GM21786 (cell line): Measurements from ENCODE around the gene INPP5D.
A peak's percentile ranks its signal among the peaks of the same experiment; 100 is the strongest.
"Not testable (repeated sequence)": the region's sequence is repeated elsewhere in the genome, so short reads cannot be mapped to it uniquely, and the experiment has no call there.

Source experiments
- ATAC-seq: cut with Tn5 transposase; IDR thresholded peaks from one replicate; pipeline ENCODE4 v1.9.1; 2021; ENCODE audit not compliant: unreplicated experiment

Gene INPP5D

GRCh38 chr2:233115121-233115520 lies 55.0 kb downstream of the INPP5D start:
- no peak for ATAC-seq

GRCh38 chr2:233115741-233116140 lies 55.6 kb downstream of the INPP5D start:
- no peak for ATAC-seq

GRCh38 chr2:233116946-233117345 lies 56.8 kb downstream of the INPP5D start:
- ATAC-seq, result no peak

GRCh38 chr2:233117351-233117750 lies 57.2 kb downstream of the INPP5D start:
- ATAC-seq, result no peak

GRCh38 chr2:233117811-233118647 lies 57.9 kb downstream of the INPP5D start:
- ATAC-seq, result no peak

- ATAC-seq, result no peak
Measured at GRCh38 chr2:233118648-233119000, 58.5 kb downstream of the INPP5D start.

- no peak for ATAC-seq
Measured at GRCh38 chr2:233119123-233119522, 59.0 kb downstream of the INPP5D start.

GRCh38 chr2:233119806-233120205 lies 59.7 kb downstream of the INPP5D start:
- ATAC-seq, result no peak

GRCh38 chr2:233120459-233120858 lies 60.3 kb downstream of the INPP5D start:
- no peak for ATAC-seq

- ATAC-seq, result no peak
Measured at GRCh38 chr2:233121856-233122255, 61.7 kb downstream of the INPP5D start.

- ATAC-seq, result no peak
Measured at GRCh38 chr2:233122541-233122940, 62.4 kb downstream of the INPP5D start.

- not testable (repeated sequence) for ATAC-seq
Measured at GRCh38 chr2:233123576-233123975, 63.4 kb downstream of the INPP5D start.

- ATAC-seq, result peak; percentile 91
Measured at GRCh38 chr2:233124421-233125080, 64.4 kb downstream of the INPP5D start.

GRCh38 chr2:233125455-233126065 lies 65.4 kb downstream of the INPP5D start:
- ATAC-seq, result no peak

GRCh38 chr2:233129351-233129978 lies 69.3 kb downstream of the INPP5D start:
- no peak for ATAC-seq

- ATAC-seq, result no peak
Measured at GRCh38 chr2:233130024-233130423, 69.9 kb downstream of the INPP5D start.

GRCh38 chr2:233130481-233131020 lies 70.4 kb downstream of the INPP5D start:
- no peak for ATAC-seq

GRCh38 chr2:233131936-233132720 lies 72.0 kb downstream of the INPP5D start:
- no peak for ATAC-seq

GRCh38 chr2:233133239-233133638 lies 73.1 kb downstream of the INPP5D start:
- no peak for ATAC-seq

- ATAC-seq, result no peak
Measured at GRCh38 chr2:233135421-233135820, 75.3 kb downstream of the INPP5D start.

- no peak for ATAC-seq
Measured at GRCh38 chr2:233137040-233137439, 76.9 kb downstream of the INPP5D start.
